HG03521 (cell line): Measurements from ENCODE around the gene SMIM12.
"Not testable (repeated sequence)": the region's sequence is repeated elsewhere in the genome, so short reads cannot be mapped to it uniquely, and the experiment has no call there.

Source experiments
- ATAC-seq: cut with Tn5 transposase; IDR thresholded peaks from one replicate; pipeline ENCODE4 v1.9.1; 2021; ENCODE audit warnings: mild to moderate bottlenecking, moderate library complexity; ENCODE audit not compliant: unreplicated experiment

Gene SMIM12

DNA sequence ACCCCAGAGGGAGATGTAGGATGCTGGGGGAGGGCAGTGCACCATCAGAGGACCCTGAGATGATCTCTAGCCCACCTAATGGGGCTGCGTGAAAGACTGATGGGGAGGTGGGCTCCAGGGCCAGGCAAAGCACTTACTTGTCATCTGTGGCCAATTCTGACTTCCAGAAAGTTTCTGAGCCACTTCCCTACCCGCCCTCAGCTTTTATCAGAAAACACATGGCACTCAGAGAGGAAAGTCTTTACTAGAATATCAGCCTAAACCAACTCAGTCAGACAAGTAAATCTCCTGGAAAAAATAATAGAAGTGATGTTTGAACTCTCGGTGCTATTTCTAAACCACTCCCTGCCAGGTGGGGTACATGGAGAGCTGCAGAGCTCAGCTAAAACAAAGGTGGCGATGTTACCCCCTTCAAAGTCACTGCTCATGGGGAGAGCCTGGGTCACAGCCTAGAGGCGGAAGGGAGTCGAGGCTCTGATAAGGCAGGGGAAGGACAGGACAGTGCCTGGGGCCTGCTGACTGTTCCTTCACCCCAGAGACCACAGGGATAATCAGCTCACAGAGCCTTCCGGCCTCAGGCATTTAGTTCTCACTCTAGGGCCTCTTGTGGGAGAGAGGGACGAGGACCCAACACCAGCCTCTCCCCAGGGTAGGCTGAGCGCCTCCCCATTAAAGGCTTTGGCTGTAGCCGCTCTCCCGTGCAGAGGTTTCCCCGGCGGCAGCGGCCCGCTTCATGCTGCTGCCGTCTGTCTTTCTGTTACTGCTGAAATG is 14.2 kb downstream of the SMIM12 start:
- ATAC-seq: no peak

DNA sequence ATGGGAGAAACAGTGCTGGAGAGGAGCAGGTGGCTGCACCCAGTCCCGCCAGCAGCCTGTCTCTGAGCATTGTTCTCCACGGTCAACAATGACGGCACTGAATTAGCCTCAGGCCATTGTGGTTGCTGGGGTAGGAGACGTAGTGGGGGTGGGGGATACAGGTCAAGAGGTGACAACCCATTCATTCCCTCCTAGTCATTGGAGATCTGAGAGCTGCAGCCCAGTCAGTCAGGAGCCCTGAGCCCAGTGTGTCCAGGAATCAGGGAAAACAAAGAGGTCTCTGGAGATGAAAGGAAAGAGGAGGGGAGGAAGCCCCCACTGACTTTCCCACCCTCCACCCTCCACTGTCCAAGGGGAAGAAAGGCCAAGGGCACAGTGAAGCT is 15.3 kb downstream of the SMIM12 start:
- ATAC-seq: no peak

DNA sequence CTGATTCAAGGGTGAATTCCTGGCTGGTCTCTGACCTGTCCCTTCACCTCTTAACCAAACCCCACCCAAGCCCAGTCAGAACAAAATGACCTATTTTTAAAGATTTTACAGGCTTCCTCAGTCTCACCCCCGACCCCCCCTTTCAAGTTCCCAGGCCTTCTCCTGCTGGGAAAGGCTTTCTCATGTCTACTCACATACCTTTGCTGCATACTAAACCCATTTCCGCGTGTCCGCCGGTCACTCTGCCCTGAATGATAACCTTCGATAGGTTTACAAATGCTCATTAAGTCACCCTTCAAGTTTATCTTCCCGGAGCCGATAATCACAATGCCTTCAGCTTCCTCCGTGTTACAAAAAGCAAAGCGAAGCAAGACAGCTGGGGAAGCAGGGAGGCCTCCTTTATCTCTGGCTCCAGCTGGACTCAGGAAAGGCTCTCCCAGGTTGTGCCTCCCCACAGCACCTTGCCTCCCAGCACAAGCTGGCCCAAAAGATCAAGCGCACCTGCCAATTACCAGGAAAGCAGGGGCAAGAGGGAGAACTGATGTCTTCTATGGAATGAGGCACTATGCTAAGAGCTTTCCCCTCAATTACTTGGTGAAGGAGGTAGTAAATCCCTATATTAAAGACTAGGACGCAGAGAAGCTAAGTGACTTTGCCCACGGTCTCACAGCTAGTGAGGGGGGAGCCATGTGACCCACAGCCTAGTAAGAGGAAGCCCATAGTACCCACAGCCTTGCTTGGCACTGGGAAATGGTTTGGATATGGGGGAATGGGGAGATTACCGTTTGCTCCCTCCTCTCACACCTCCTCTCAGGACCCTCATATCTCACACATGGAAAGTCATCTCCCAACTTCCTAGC is 15.9 kb downstream of the SMIM12 start:
- ATAC-seq: no peak

DNA sequence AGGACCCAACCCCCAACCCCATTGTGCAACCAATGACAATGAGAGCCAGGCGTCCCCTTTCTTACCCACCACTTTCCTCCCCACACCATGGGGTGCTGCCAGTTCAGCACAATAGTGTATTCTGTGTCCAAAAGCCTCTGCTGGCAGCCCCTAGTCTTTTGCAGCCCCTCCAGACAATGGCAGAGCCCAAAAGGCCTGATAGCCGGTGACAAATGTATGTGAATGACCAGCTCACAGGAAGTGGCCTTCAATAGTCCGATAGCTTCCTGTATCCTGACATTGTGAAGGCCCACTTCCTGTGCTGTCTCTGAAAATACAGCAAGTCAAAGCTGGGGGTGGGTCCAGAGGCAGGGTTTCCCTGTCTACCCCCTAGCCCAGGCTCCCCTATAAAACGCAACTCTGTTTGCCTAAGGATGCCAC is 16.6 kb downstream of the SMIM12 start:
- ATAC-seq: no peak

DNA sequence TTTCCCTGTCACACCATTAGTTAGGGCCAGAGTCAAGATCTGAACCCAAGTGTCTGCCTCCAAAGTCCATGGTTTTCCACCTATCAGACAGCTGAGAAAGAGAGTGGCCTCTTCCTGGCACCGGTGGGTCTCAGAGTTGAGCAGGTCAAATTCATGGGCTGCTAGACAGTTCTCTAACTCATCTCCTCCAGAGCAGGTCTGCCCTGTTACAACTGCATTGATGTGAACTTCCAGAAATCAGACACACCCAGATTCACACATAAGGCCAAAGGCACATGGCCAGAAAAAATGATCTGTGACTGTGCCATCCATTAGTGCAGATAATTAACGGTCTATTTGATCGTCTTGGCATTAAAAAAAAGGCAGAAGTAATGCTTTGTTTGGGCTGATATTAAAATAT is 17.5 kb downstream of the SMIM12 start:
- ATAC-seq: no peak

DNA sequence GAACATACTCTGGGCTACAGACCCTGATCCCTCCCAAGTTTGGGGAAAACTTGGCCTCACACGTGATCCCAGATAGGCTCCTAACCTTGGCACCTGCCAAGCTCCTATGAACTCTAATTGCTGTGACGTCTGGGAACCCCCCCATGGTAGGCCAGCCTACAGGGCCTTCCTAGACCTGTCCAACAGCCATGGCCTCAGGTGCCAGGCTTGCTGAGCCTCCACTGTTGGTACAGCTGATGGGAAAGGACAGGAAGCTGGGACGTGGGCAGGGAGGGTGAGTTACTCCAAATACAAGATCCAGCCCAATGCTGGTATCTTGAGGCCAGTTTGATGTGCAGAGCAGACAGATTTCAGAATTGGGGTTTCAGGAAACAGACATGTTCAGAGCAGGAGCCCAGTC is 19.1 kb downstream of the SMIM12 start:
- no peak for ATAC-seq

DNA sequence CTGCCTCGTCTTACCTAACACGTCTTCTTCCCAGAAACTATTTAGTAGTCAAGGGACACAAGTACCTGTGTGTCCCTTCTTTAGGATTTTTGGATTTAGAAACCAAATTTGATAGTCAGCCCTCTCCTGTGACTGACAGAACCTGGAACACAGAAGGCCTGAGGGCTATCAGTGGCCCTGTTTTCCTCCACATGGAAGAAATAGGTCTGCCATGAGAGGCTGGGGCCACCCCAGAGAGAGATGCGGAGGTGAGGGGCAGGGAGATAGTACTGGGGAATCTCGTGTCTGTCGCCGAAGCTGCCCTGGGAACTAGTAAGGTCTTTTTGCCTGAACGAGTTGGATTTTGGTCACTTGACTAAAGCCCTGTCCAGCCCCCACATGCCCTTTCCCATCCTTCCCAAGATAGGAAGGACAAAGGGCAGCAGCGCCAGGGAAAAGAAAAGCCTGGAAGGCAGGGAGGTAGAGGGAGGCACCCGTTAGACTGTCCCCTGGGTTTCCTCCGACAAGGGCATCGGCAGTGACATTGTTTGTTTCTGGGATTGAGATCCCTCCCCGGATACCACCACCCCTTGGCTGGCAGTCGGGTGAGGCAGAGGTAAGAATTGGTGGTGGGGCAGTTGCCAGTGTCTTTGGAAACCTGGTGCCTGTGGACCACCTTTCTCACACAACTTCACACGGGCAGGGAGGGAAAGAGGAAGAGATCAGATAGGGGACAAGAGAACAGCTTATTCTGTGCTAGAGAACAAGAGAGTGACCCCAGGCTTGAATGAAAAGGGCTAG is 19.8 kb downstream of the SMIM12 start:
- no peak for ATAC-seq

DNA sequence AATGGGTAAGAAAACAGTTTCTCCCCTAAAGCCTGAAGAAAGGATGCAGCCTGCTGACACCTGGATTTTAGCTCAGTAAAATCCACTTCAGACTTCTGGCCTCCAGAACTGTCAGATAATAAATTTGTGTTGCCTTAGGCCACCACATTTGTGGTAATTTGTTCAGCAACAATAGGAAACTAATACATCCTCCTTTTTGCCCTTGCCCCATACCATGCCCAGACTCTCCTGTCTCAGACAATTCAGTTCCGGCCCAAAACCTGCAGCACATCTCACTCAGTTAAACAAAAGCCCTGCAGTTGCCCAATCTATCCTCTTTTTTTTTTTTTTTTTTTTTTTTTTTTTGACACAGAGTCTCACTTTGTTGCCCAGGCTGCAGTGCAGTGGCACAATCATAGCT is 25.8 kb downstream of the SMIM12 start:
- ATAC-seq: no peak

DNA sequence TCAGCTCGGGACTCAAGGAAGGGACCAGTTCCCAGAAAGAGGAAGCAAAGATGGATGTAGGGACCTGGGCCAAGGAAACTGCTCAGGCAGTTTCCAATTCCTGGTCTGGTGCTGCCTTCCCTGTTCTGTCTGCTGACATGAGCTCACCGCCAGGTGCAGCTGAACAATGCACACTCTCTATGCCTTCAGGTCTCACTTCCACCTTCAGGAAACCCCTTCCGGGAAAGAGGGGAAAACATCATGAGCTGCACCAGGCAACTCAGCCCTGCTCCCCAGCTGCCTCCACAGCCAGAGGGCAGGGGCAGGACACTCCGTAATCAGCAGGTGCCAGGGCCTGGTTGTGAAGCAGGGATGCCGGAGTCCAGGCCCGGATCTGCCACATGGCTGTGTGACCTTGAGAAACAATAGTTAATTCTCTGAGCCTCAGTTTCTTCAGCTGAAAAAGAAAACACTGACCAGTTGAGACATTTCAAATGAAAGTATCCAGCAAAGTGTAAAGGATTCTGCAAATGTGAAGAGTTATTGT is 27.8 kb downstream of the SMIM12 start:
- no peak for ATAC-seq

DNA sequence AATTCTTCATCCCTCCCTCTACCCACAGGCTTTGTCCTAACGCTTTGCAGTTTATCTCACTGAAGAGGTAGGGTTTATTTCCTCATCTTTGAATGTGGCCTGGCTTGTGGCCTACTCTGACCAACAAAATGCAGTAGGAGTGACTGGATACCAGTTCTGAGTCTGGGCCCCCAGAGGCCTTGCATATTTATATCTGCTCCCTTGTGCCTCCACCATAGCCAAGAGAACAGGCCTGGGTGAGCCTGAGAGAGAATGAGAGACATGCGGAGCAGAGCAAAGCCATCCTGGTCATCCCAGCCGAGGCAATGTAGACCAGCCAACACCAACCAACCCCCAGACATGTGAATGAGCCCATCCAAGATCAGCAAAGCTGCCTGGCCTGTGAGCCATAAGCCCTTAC is 30.3 kb downstream of the SMIM12 start:
- ATAC-seq: no peak

DNA sequence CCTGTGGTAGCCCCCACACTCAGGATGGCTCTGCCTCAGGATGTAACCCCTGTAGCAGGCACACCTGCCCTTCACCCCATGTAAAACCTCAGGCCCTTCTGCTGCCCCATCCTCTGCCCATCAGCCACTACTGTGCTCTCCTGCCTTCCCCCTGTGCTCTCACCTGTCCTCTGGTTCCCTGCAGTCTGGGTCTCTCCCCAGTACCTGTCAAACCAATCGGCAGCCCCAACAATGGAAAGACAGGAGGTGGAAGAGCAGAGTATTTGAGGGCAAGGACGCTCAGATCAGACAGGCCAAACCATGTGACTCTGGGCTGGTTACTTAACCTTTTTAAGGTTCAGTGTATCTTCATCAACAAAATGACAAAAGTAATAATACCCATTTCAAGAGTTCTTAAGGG is 30.9 kb downstream of the SMIM12 start:
- ATAC-seq: no peak

DNA sequence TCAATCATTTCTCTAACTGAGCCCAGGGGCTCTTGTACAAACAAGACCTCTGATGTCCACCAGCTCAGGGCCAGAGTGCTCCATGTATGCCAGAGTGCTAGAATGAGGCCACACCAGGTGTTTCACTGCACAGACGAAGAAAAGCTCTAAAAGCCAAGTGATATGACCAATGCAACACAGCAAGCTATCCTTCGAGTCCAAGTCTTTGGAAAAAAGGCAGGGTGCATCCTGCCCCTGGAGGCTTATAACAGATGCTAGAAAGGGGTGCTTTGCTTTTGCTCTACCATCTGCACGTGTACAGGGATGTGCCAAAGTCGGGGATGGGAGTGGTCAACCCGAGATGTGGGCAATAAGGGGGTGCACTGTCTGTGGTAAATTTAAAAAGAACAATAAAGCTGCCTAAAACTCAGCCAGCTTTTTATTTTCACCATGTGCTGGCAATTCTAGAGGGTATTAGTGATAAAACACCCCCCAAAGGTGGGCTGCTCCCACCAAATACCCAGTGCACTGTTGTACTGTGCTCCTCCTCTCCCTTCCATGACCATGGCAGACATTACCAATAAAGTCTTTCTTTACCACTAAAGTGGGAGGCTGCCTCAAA is 32.1 kb downstream of the SMIM12 start:
- no peak for ATAC-seq

DNA sequence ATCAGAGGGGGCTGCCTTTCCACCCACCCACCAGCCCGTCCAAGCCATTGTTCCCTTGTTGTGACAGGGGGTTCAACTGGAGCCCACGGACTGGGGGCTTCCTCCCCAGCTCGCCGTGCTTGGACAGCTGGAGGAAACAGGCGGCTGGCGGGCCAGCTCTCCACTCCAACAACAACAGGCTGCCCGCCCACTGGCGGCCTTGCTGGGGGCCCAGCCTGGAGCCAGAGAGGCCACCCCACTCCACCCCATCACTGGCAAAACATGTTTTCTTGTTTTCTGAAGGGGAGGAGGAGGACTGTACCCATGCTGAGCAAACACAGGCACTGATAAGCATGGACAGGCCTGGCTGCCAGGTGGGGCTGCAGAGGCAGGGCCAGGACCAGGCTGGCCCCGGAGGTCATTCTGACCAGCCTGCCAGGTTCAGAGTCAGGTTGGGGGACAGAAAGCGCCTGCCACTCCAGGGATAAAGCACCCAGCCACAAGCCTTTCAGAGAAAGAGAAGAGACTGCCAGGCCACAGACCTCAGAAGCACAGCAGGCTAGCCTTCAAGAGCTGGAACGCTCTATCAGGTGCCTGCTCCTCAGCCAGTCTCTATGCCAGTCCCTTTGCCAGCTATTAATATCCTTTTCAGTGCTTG is 34.0 kb downstream of the SMIM12 start:
- no peak for ATAC-seq

DNA sequence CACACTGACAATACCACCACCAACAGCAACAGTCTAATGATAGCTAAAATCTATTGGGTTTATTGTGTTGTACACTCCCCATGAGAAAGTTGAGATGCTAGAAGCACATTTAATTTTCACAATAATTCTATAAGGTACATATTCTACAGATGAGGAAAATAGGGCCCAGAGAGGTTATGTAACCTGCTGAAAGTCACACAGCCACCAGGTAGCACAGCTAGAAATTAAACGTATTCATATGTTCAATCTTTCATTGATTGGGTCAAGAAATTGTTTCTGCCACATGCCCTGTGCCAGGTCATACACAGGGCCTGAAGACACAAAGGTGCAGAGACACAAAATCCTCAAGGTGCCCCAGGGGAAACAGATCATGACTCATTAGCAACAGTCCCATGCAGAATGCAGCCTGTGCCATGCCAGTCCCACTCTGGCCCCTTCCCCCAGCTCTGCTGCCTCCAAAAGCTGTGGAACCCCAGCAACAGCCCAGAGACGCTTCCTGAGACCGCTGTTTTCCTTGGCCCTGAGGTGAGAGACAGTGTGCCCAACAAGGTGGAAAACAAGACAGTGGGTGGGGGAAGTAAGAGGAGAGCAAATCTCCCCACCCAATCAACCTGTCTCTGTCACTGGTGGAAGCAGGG is 34.6 kb downstream of the SMIM12 start:
- ATAC-seq: no peak

DNA sequence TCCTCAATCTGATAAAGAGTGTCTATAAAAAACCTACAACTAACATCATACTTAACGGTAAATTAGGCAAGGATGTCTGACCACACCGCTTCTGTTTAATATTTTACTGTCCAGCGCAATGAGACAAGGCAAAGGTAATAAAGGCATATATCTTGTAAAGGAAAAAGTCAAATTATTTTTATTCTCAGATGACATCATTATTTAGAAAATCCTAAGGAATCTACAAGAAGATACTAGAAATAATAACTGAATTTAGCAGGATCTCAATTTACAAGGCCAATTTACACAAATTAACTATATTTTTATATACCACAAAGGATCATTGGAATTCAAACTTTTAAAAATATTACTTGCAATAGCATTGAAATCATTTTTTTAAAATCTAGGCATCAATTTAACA is 37.3 kb downstream of the SMIM12 start:
- ATAC-seq: no peak

DNA sequence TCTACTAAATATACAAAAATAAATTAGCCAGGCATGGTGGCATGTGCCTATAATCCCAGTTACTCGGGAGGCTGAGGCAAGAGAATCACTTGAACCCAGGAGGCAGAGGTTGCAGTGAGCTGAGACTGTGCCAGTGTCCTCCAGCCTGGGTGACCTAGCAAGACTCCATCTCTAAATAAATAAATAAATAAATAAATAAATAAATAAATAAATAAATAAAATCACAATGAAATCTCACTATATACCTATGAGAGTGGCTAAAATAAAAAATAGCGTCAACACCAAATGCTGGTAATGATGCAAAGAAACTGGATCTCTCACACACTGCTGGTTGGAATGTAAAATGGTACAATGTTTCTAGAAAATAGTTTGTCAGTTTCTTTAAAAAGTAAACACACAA is 40.7 kb downstream of the SMIM12 start:
- not testable (repeated sequence) for ATAC-seq

DNA sequence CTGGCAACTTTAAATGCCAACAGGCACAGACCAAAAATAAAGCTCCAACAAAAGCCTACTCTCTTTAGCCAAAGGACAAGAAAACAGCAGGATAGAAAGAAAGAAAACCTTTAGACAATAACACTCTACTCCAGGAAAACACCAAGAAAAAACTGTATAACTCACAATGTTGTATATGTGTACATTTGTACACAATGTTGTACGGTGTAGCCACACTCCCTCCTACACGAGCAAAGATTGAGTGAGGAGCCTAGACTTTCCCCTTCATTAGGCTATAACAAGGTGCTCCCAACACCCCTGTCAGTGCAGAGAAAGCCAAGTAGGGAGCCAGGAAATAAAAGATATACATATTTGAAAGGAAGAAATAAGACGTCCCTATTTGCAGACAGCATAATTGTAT is 42.8 kb downstream of the SMIM12 start:
- ATAC-seq: no peak

DNA sequence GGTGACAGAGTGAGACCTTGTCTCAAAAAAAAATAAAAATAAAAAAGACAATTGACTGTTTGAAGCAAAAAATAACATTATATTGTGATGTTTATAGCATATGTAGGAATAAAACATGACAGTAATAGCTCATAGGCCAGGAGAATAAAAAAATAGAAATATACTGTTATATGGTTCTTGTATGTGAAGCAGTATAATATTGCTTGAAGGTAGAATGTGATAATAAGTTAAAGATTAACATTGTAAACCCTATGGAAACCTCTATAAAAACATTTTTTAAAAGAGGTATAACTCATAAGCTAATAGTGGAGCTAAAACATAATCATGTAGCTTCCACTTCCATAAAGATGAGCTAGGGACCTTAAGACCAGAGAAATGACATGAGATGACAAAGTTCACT is 43.2 kb downstream of the SMIM12 start:
- no peak for ATAC-seq

DNA sequence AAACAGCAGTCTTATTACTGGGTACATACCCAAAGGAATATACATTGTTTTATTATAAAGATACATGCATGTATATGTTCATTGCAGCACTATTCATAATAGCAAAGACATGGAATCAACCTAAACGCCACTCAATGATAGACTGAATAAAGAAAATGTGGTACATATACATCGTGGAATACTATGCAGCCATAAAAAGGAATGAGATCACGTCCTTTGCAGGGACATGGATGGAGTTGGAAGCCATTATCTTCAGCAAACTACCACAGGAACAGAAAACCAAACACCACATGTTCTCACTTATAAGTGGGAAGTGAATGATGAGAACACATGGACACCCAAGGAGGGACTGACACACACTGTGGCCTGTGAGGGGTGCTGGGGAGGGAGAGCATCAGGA is 48.8 kb downstream of the SMIM12 start:
- ATAC-seq: not testable (repeated sequence)
